ENCODE results near the gene ZFPM1. TPM values are rescaled to one million over a fixed set of nuclear protein-coding genes. Genes with fewer than 3 reads are reported as not detected.

The ZFPM1 gene
- total and polyA plus RNA-seq, 2 experiments from 2014 or later, result 0.53 to 2.2 TPM

DNA sequence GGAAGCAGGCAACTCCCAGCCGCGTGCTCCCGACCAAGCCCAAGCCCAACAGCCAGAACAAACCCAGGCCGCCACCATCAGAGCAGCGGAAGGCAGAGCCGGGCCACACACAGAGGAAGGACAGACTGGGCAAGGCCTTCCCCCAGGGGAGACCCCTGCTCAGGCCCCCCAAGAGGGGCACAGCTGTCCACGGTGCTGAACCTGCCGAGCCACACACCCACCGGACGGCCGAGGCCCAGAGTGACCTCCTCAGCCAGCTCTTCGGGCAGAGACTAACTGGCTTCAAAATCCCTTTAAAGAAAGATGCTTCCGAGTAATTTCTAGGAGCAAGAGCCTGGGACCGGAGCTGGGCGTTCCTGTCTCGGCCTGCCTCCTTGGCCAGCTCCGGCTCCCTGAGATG, 14.1 kb upstream of the ZFPM1 start:
- H3K4me3 Mint-ChIP-seq, result no peak overlapping the region
- Histone ChIP-seq H3K79me2 (replicated peaks; ENCODE audit: insufficient read depth) (no peaks in the 10 kb centered on the region), H3K27me3 (ENCODE audit: insufficient read depth) (no peaks in the 10 kb centered on the region), H2AFZ (no peak overlapping the region), H3K4me1 (ENCODE audit: insufficient read depth) (no peaks in the 10 kb centered on the region; the same call in 1 of the 2 replicates), H3K4me2 (no peak overlapping the region), H3K27ac (ENCODE audit: low read depth) (no peak overlapping the region), H3K4me3 (no peak overlapping the region), H3F3A (replicated peaks; ENCODE audit: low read depth) (no peaks in the 10 kb centered on the region), H3K36me3 (ENCODE audit: insufficient read depth) (no peaks in the 10 kb centered on the region), H4K20me1 (replicated peaks; ENCODE audit: insufficient read depth) (no peaks in the 10 kb centered on the region), H3K9me2 (ENCODE audit: insufficient read depth) (no peaks in the 10 kb centered on the region)
- ATAC-seq (no peak), DNase-seq (ENCODE audit: low spot score) (no peak)
- TF ChIP-seq JUNB (IDR thresholded peaks at IDR 0.05; ENCODE audit: unreplicated experiment), result no peak
- TF ChIP-seq, protein P1, sequence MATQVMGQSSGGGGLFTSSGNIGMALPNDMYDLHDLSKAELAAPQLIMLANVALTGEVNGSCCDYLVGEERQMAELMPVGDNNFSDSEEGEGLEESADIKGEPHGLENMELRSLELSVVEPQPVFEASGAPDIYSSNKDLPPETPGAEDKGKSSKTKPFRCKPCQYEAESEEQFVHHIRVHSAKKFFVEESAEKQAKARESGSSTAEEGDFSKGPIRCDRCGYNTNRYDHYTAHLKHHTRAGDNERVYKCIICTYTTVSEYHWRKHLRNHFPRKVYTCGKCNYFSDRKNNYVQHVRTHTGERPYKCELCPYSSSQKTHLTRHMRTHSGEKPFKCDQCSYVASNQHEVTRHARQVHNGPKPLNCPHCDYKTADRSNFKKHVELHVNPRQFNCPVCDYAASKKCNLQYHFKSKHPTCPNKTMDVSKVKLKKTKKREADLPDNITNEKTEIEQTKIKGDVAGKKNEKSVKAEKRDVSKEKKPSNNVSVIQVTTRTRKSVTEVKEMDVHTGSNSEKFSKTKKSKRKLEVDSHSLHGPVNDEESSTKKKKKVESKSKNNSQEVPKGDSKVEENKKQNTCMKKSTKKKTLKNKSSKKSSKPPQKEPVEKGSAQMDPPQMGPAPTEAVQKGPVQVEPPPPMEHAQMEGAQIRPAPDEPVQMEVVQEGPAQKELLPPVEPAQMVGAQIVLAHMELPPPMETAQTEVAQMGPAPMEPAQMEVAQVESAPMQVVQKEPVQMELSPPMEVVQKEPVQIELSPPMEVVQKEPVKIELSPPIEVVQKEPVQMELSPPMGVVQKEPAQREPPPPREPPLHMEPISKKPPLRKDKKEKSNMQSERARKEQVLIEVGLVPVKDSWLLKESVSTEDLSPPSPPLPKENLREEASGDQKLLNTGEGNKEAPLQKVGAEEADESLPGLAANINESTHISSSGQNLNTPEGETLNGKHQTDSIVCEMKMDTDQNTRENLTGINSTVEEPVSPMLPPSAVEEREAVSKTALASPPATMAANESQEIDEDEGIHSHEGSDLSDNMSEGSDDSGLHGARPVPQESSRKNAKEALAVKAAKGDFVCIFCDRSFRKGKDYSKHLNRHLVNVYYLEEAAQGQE (IDR thresholded peaks at IDR 0.05; ENCODE audit: unreplicated experiment), result peak; percentile 45
- H3K4me1 Mint-ChIP-seq, result no peaks in the 10 kb centered on the region
- H3K9me3 Mint-ChIP-seq, result no peaks in the 10 kb centered on the region
- peaks cover 8% of the 10 kb centered on the region for H3K27me3 Mint-ChIP-seq (ENCODE audit: insufficient read depth, low read depth, poor library complexity)
- no peaks in the 10 kb centered on the region for H3K36me3 Mint-ChIP-seq (ENCODE audit: low read depth)
- no peak overlapping the region for H3K27ac Mint-ChIP-seq

DNA sequence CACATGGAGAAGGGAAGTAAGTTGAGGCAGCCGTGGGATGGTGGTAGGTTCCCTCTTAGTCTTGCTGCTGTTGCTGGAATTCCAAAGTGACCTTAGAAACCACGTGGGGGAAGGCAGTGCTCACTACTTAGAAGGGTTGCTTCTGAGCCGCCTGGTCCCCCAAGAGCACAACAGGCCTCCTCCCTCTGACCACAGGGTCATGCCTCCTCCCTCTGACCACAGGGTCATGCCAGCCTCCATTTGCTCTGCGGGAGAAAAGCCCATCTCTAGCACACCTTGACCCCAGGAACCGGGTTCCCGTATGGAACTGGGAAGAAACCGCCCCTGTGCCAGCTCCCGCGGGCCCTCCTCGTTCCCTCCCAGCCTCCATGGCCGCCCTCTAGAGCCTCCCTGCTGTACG, 13.4 kb upstream of the ZFPM1 start:
- Histone ChIP-seq H3K9me2 (ENCODE audit: insufficient read depth) (no peaks in the 10 kb centered on the region), H4K20me1 (replicated peaks; ENCODE audit: insufficient read depth) (no peaks in the 10 kb centered on the region), H2AFZ (no peak overlapping the region), H3K79me2 (replicated peaks; ENCODE audit: insufficient read depth) (no peaks in the 10 kb centered on the region), H3F3A (replicated peaks; ENCODE audit: low read depth) (no peaks in the 10 kb centered on the region), H3K4me1 (ENCODE audit: insufficient read depth) (no peaks in the 10 kb centered on the region; the same call in 1 of the 2 replicates), H3K27me3 (ENCODE audit: insufficient read depth) (no peaks in the 10 kb centered on the region), H3K4me2 (no peak overlapping the region), H3K36me3 (ENCODE audit: insufficient read depth) (no peaks in the 10 kb centered on the region), H3K27ac (ENCODE audit: low read depth) (no peak overlapping the region), H3K4me3 (no peak overlapping the region)
- ATAC-seq (no peak), DNase-seq (ENCODE audit: low spot score) (no peak)
- TF ChIP-seq CREB1 (CRISPR knock-in tag; IDR thresholded peaks at IDR 0.05; ENCODE audit: low read depth) (no peak), EZH2 (IDR thresholded peaks at IDR 0.05; ENCODE audit: low read depth, unreplicated experiment) (no peak), NANOG (IDR thresholded peaks at IDR 0.05; ENCODE audit: borderline replicate concordance) (no peak), EZH2phosphoT487 (IDR thresholded peaks at IDR 0.05; ENCODE audit: unreplicated experiment) (no peak), STAT1 (IDR thresholded peaks at IDR 0.05; ENCODE audit: unreplicated experiment) (no peak), JUNB (IDR thresholded peaks at IDR 0.05; ENCODE audit: unreplicated experiment) (no peak), ZNF114 (CRISPR knock-in tag; IDR thresholded peaks at IDR 0.05) (no peak), ZNF331 (CRISPR knock-in tag; IDR thresholded peaks at IDR 0.05; ENCODE audit: low read depth) (no peak), POLR2AphosphoS5 (IDR thresholded peaks at IDR 0.05; ENCODE audit: low read depth) (no peak)
- Mint-ChIP-seq H3K36me3 (ENCODE audit: low read depth) (no peaks in the 10 kb centered on the region), H3K4me3 (no peak overlapping the region), H3K27me3 (ENCODE audit: insufficient read depth, low read depth, poor library complexity) (peaks cover 6% of the 10 kb centered on the region), H3K27ac (no peak overlapping the region), H3K4me1 (no peaks in the 10 kb centered on the region), H3K9me3 (no peaks in the 10 kb centered on the region)

All from GM23338 (cell line).